ENCODE data around the gene ADD1. TPM values are rescaled to one million over a fixed set of nuclear protein-coding genes. Genes with fewer than 3 reads are reported as not detected.

Gene ADD1
- total RNA-seq, 1 donor from 2014 or later = 155 TPM

- H3K36me3 ChIP-seq (ENCODE audit: control insufficient read depth in 3 of 3, insufficient read depth in 3 of 3, low read length in 3 of 3) = peaks cover 2 to 8% (median 5%) of the 10 kb centered on the region in 3 donors
- no peaks in the 10 kb centered on the region for H3K27me3 ChIP-seq (ENCODE audit: control insufficient read depth in 3 of 3, insufficient read depth in 3 of 3, low read length in 3 of 3)
- no peak overlapping the region for H3K27ac ChIP-seq (ENCODE audit: low read depth, low read length)
- no peaks in the 10 kb centered on the region for H3K9me3 ChIP-seq (ENCODE audit: control insufficient read depth in 3 of 3, low read length in 3 of 3)
- peaks cover 42 to 55% (median 52%) of the 10 kb centered on the region in 3 donors for H3K4me1 ChIP-seq (ENCODE audit: control insufficient read depth in 3 of 3, insufficient read depth in 3 of 3, low read length in 3 of 3)
- H3K9ac ChIP-seq (ENCODE audit: low read depth in 1 of 3, low read length in 3 of 3) = peak overlapping the region in 1 of 3 donors; percentile 33
- H3K4me3 ChIP-seq (ENCODE audit: low read length in 3 of 3) = no peak overlapping the region
Observed at GRCh38 chr4:2849267-2850152, 5.9 kb downstream of the ADD1 start.

DNA sequence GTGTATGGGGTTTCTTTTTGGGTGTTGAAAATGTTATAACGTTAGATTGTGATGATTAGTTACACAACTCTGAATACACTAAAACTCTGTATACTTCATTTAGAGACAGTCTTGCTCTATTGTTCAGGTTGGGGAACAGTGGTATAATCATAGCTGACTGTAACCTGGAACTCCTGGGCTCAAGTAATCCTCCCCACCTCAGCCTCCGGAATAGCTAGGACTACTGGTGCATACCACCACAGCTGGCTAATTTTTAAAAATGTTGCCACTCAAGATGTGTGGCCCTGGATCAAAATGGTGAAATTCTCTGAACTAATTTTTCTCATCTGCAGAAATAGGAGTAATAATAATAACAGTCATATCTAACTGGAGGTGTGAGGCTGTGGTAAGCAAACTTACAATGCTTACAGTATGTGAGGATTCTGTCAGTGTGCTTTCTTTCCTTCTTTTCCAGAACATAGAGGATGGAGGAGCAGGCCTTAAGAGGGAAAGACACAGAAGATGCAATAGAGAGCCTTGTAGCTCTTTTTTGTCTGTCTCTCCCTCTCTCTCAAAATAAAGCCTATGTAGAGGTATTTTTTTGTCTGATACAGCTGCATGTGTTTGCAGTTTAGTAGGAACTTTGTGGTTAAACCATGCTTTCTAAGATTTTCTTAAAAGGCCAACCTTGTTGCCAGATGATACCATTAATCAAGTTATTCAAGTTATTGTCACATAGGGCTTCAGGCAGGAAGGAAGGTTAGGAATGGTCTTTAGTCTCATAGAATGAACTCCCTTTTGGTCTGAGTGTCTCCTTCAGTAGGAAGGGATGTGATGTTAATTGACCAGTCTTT is 7.5 kb downstream of the ADD1 start:
- Histone ChIP-seq H3K9ac (ENCODE audit: low read depth in 1 of 3, low read length in 3 of 3) (no peak overlapping the region), H3K9me3 (ENCODE audit: control insufficient read depth in 3 of 3, low read length in 3 of 3) (no peaks in the 10 kb centered on the region), H3K27me3 (ENCODE audit: control insufficient read depth in 3 of 3, insufficient read depth in 3 of 3, low read length in 3 of 3) (no peaks in the 10 kb centered on the region), H3K36me3 (ENCODE audit: control insufficient read depth in 3 of 3, insufficient read depth in 3 of 3, low read length in 3 of 3) (peaks cover 2 to 8% (median 5%) of the 10 kb centered on the region in 3 donors), H3K27ac (ENCODE audit: low read depth, low read length) (no peak overlapping the region), H3K4me1 (ENCODE audit: control insufficient read depth in 3 of 3, insufficient read depth in 3 of 3, low read length in 3 of 3) (peaks cover 40 to 56% (median 52%) of the 10 kb centered on the region in 3 donors), H3K4me3 (ENCODE audit: low read length in 3 of 3) (no peak overlapping the region)

DNA sequence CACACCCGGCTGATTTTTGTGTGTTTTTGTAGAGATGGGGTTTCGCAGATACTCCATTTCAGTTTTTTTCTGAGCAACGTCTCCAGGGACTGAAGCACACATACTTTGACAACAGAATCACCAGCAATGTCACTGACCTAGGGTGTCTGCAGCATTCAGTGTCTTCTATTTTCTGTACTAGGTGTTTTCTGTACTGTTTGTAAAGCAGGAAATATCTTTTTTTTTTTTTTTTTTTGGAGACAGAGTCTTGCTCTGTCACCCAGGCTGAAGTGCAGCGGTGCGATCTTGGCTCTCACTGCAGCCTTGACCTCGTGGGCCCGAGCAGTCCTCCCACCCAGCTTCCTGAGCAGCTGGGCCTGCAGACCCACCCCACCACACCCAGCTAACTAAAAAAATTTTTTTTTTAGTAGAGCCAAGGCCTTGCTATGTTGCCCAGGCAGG is 8.9 kb downstream of the ADD1 start:
- Histone ChIP-seq H3K4me3 (ENCODE audit: low read length in 3 of 3) (no peak overlapping the region), H3K9me3 (ENCODE audit: control insufficient read depth in 3 of 3, low read length in 3 of 3) (no peaks in the 10 kb centered on the region), H3K27ac (ENCODE audit: low read depth, low read length) (no peak overlapping the region), H3K4me1 (ENCODE audit: control insufficient read depth in 3 of 3, insufficient read depth in 3 of 3, low read length in 3 of 3) (peaks cover 42 to 57% (median 47%) of the 10 kb centered on the region in 3 donors), H3K36me3 (ENCODE audit: control insufficient read depth in 3 of 3, insufficient read depth in 3 of 3, low read length in 3 of 3) (peaks cover 2 to 8% (median 5%) of the 10 kb centered on the region in 3 donors), H3K9ac (ENCODE audit: low read depth in 1 of 3, low read length in 3 of 3) (no peak overlapping the region), H3K27me3 (ENCODE audit: control insufficient read depth in 3 of 3, insufficient read depth in 3 of 3, low read length in 3 of 3) (no peaks in the 10 kb centered on the region)

DNA sequence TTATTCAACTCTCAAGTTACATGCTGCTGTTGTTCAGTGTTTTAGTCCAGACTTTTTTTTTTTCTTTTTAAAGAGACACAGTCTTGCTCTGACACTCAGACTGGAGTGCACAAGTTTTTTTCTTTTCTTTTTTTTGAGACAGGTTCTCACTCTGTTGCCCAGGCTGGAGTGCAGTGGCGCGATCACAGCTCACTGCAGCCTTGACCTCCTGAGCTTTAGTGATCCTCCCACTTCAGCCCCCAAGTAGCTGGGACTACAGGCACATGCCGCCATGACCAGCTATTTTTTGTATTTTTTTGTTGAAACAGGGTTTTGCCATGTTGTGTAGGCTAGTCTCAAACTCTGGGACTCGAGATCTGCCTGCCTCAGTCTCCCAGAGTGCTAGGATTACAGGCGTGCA is 11.9 kb downstream of the ADD1 start:
- H3K27ac ChIP-seq (ENCODE audit: low read depth, low read length) = peak overlapping the region; percentile 22
- H3K36me3 ChIP-seq (ENCODE audit: control insufficient read depth in 3 of 3, insufficient read depth in 3 of 3, low read length in 3 of 3) = peaks cover 2 to 8% (median 5%) of the 10 kb centered on the region in 3 donors
- H3K27me3 ChIP-seq (ENCODE audit: control insufficient read depth in 3 of 3, insufficient read depth in 3 of 3, low read length in 3 of 3) = no peaks in the 10 kb centered on the region
- peaks cover 54 to 61% (median 61%) of the 10 kb centered on the region in 3 donors for H3K4me1 ChIP-seq (ENCODE audit: control insufficient read depth in 3 of 3, insufficient read depth in 3 of 3, low read length in 3 of 3)
- peak overlapping the region; percentile 17 to 58 (median 44) for H3K9ac ChIP-seq (ENCODE audit: low read depth in 1 of 3, low read length in 3 of 3)
- no peaks in the 10 kb centered on the region for H3K9me3 ChIP-seq (ENCODE audit: control insufficient read depth in 3 of 3, low read length in 3 of 3)
- peak overlapping the region in 1 of 3 donors; percentile 38 for H3K4me3 ChIP-seq (ENCODE audit: low read length in 3 of 3)

- Histone ChIP-seq H3K27me3 (ENCODE audit: control insufficient read depth in 3 of 3, insufficient read depth in 3 of 3, low read length in 3 of 3) (no peaks in the 10 kb centered on the region), H3K9me3 (ENCODE audit: control insufficient read depth in 3 of 3, low read length in 3 of 3) (no peaks in the 10 kb centered on the region), H3K4me1 (ENCODE audit: control insufficient read depth in 3 of 3, insufficient read depth in 3 of 3, low read length in 3 of 3) (peaks cover 57 to 68% (median 62%) of the 10 kb centered on the region in 3 donors), H3K27ac (ENCODE audit: low read depth, low read length) (no peak overlapping the region), H3K36me3 (ENCODE audit: control insufficient read depth in 3 of 3, insufficient read depth in 3 of 3, low read length in 3 of 3) (peaks cover 2 to 8% (median 5%) of the 10 kb centered on the region in 3 donors), H3K4me3 (ENCODE audit: low read length in 3 of 3) (no peak overlapping the region), H3K9ac (ENCODE audit: low read depth in 1 of 3, low read length in 3 of 3) (no peak overlapping the region)
Observed at GRCh38 chr4:2856266-2856665, 12.6 kb downstream of the ADD1 start.

DNA sequence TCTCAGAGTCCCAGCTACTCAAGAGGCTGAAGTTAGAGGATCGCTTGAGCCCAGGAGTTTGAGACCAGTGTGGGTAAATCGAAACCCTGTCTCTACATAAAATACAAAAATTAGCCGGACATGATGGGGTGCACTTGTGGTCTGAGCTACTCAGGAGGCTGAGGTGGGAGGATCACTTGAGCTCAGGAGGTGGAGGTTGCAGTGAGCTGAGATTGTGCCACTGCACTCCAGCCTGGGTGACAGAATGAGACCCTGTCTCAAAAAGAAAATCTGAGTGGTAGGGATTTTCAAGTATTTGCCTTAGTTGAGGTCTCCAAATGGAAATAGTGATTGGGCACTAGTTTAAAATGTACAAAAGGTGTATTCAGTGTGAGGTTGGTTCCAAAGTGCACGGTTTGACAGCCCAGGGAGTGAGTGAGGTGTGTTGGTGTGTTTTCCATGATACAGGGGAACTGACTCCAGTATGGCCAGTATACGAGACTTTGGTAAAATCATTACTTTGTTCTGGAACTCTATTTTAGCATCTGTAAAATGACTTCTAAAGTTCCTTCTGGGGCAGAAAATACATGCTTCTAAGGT is 13.8 kb downstream of the ADD1 start:
- Histone ChIP-seq H3K9me3 (ENCODE audit: control insufficient read depth in 3 of 3, low read length in 3 of 3) (no peaks in the 10 kb centered on the region), H3K27me3 (ENCODE audit: control insufficient read depth in 3 of 3, insufficient read depth in 3 of 3, low read length in 3 of 3) (no peaks in the 10 kb centered on the region), H3K36me3 (ENCODE audit: control insufficient read depth in 3 of 3, insufficient read depth in 3 of 3, low read length in 3 of 3) (peaks cover 2 to 8% (median 5%) of the 10 kb centered on the region in 3 donors), H3K4me3 (ENCODE audit: low read length in 3 of 3) (no peak overlapping the region), H3K4me1 (ENCODE audit: control insufficient read depth in 3 of 3, insufficient read depth in 3 of 3, low read length in 3 of 3) (peaks cover 67 to 72% (median 69%) of the 10 kb centered on the region in 3 donors), H3K9ac (ENCODE audit: low read depth in 1 of 3, low read length in 3 of 3) (no peak overlapping the region), H3K27ac (ENCODE audit: low read depth, low read length) (no peak overlapping the region)

- H3K4me3 ChIP-seq (ENCODE audit: low read length in 3 of 3) = peak overlapping the region in 1 of 3 donors; percentile 45
- no peaks in the 10 kb centered on the region for H3K9me3 ChIP-seq (ENCODE audit: control insufficient read depth in 3 of 3, low read length in 3 of 3)
- peaks cover 2 to 6% (median 5%) of the 10 kb centered on the region in 3 donors for H3K36me3 ChIP-seq (ENCODE audit: control insufficient read depth in 3 of 3, insufficient read depth in 3 of 3, low read length in 3 of 3)
- peak overlapping the region; percentile 34 for H3K27ac ChIP-seq (ENCODE audit: low read depth, low read length)
- H3K4me1 ChIP-seq (ENCODE audit: control insufficient read depth in 3 of 3, insufficient read depth in 3 of 3, low read length in 3 of 3) = peaks cover 71 to 75% (median 74%) of the 10 kb centered on the region in 3 donors
- H3K27me3 ChIP-seq (ENCODE audit: control insufficient read depth in 3 of 3, insufficient read depth in 3 of 3, low read length in 3 of 3) = no peaks in the 10 kb centered on the region
- H3K9ac ChIP-seq (ENCODE audit: low read depth in 1 of 3, low read length in 3 of 3) = peak overlapping the region in 1 of 3 donors; percentile 15
Observed at GRCh38 chr4:2858451-2859217, 15.0 kb downstream of the ADD1 start.

GRCh38 chr4:2859514-2859913 is 15.9 kb downstream of the ADD1 start:
- no peak overlapping the region for H3K4me3 ChIP-seq (ENCODE audit: low read length in 3 of 3)
- peak overlapping the region; percentile 28 for H3K27ac ChIP-seq (ENCODE audit: low read depth, low read length)
- H3K9ac ChIP-seq (ENCODE audit: low read depth in 1 of 3, low read length in 3 of 3) = no peak overlapping the region
- H3K27me3 ChIP-seq (ENCODE audit: control insufficient read depth in 3 of 3, insufficient read depth in 3 of 3, low read length in 3 of 3) = no peaks in the 10 kb centered on the region
- peaks cover 67 to 70% (median 67%) of the 10 kb centered on the region in 3 donors for H3K4me1 ChIP-seq (ENCODE audit: control insufficient read depth in 3 of 3, insufficient read depth in 3 of 3, low read length in 3 of 3)
- H3K9me3 ChIP-seq (ENCODE audit: control insufficient read depth in 3 of 3, low read length in 3 of 3) = no peaks in the 10 kb centered on the region
- H3K36me3 ChIP-seq (ENCODE audit: control insufficient read depth in 3 of 3, insufficient read depth in 3 of 3, low read length in 3 of 3) = no peaks in the 10 kb centered on the region
